A204.1 (cell line): ENCODE measurements around the gene C7.
A peak's percentile ranks its signal among the peaks of the same experiment; 100 is the strongest.
"Not testable (repeated sequence)": the region's sequence is repeated elsewhere in the genome, so short reads cannot be mapped to it uniquely, and the experiment has no call there.

ENCODE experiments used
- FAIRE-seq: peaks from 2 replicates; lab custom pipeline; 2012; peaks lifted over from hg19 to GRCh38; lab: Jason Lieb, UNC

Gene C7

DNA sequence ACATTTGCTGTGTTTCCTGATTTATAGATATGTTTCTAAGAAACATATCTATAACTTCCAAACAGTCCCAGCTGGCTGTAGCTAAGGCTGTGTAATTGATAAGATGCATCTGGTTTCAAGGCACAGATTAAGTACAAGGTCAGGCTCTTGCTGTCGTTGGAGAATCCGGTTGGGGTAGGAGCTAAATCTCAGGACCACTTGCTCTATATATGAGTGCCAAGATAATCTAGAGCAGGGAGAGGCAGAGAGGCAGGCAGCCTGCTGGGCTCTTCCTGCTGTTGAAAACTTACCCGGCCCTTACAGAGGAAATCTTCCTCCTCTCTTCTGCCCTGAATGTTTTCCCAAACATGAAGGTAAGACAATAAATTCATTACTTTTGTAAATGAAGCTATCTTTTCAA, at the start of gene C7:
C7 (plus strand) TSS at position 234 of the 400 bp plus-strand sequence; CDS start at position 348, 114 bp downstream.
- FAIRE-seq = no peak

DNA sequence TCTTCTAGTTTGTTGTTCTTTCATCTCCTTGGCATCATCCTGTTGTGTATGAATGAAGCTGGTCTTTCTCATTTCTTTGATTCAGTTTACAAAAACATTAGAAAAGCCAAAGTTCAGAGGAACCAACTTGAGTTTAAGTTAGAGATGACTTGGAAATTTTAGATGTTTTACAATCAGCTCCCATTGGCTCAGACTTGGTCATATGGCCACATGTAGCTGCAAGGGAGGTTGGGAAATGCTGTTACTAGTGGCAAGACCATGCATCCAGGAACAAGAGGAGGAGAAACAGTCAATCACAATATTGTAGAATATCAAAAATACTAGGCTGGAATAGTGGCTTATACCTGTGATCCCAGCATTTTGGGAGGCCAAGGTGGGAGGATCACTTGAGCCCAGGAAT, 48.6 kb upstream of the C7 start:
- no peak for FAIRE-seq

DNA sequence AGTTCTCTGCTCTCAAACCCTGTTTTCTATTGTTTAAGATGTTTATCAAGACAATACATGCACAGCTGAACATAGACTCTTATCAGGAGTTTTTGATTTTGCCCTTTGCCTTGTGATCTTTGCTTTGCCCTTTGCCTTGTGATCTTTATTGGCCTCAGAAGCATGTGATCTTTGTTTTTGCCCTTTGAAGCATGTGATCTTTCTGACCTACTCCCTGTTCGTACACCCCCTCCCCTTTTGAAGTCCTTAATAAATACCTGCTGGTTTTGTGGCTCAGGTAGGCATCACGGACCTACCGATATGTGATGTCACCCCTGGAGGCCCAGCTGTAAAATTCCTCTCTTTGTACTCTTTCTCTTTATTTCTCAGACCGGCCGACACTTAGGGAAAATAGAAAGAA, 44.3 kb upstream of the C7 start:
- not testable (repeated sequence) for FAIRE-seq

DNA sequence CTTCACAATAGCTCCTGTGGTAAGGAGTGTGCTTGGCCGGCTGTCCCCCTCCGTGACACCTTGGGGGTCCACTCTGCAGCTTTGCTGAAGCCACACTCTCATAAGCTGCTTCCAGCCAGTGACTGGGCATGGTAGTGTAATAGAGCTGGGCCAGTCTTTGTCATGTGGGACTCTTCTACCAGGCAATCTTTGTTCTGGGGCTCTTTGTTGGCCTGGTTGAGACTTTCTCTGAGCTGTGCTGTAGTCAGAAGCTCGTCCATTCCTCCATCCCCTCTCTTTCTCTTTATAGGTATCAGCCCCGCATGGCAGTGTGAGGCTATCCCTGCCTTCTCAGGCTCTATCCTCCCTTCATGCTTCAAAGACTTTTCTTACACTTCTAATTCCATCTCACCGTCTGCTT, 42.5 kb upstream of the C7 start:
- no peak for FAIRE-seq

DNA sequence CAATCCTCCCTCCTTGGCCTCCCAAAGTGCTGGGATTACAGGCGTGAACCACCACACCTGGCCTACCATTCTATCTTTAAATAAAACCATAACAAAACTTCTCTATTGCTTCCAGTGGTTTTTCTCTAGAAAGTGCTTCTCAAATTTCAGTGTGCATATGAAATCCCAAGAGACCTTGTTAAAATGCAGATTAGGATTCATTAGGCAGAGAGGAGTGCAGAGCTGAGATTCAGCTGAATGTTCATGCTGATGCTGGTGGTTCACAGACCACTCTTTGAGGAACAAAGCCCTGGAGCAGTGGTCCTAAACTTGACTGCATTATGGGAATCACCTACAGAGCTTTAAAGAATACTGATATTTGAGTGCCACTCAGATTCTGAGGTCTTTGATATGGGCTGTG, 39.9 kb upstream of the C7 start:
- no peak for FAIRE-seq

DNA sequence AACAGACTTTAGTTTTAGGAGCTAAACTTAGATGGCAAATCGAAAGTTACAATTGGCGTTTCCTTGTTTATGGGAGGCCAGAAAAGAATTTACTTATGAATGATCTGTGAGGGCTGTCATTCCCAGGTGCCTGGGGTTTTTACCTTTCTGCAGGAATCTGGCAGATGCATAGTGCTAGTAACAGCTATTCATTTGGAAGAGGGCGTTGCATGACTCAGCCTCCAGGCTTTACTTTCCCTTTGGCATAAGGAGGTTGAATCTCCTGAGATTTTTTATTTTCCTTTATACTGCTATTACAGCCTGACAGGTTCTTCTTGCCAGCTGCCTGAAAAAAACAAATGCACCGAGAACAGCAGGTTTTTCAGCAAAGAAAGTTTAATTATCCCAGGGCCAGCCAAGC, 38.1 kb upstream of the C7 start:
- FAIRE-seq = no peak

DNA sequence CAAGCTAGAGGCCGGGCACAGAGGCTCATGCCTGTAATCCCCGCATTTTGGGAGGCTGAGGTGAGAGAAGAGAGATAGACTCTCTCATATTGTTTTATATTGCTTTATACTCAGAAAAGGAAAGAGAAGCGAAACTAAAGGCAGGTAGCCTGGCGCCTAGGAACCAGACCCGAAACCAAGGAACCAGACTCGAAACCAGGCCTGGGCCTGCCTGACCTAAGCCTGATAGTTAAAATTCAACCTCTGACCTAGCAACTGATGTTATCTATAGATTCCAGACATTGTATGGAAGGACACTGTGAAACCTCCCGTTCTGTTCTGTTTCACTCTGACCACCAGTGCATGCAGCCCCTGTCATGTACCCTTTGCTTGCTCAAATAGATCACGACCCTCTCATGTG, 37.0 kb upstream of the C7 start:
- FAIRE-seq = not testable (repeated sequence)

DNA sequence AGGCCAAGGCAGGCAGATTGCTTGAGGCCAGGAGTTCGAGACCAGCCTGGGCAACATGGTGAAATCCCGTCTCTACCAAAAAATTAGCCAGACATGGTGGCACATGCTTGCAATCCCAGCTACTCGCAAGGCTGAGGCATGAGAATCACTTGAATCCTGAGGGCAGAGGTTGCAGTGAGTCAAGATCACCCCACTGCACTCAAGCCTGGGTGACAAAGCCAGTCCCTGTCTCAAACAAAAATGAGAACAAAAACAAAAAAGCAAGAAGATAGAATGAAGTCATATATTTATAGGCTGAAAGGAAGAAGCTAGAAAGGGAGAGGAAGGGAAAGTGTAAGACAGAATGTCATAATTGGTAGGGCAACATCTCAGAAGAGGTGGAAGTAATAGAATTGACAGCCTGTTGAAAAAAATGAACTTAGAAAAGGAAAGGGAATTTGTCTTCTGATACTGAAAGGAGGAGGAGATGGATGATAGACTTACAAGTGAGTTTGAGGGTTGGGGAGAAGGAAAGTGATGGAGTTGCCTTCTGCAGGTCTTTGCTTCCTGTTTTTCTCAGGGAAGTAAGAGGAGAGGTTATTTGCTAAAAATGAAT, 35.9 kb upstream of the C7 start:
- FAIRE-seq = no peak

DNA sequence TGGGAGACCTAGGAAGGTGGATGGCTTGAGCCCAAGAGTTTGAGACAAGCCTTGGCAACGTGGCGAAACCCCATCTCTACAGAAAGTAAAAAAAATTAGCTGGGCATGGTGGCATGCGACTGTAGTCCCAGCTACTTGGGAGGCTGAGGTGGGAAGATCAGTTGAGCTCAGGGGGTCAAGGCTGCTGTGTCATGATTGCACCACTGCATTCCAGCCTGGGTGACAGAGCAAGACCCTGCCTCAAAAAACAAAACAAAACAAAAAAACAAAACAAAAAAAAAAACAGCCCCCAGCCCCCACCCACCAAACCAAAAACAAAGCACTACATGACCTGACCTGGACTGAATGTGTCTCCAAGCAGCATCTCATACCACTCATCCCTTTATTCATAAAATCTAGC, 33.3 kb upstream of the C7 start:
- no peak for FAIRE-seq

DNA sequence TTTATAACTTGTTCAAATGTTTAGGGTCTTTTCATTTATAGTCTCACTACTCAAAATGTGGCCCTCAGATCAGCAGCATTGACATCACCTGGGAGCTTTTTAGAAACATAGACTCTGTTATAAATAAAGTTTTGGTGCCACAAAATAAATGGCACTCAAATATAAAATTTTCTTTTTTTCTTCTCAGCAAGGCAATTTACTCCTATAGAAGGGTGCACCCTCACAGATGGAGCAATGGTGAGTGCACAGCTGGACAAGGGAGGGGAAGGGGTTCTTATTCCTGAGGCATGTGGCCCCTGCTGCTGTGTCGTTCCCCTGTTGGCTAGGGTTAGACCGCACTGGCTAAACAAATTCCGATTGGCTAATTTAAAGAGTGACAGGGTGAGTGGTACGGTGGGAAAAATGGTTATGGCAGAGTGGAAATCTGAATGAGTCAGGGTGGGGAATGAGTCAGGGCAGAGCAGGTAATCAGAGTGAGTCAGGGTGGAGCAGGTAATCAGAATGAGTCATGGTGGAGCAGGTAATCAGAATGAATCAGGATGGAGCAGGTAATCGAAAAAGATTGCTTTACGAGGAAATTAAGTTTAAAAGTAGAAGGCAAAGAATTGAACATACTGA, 31.8 kb upstream of the C7 start:
- no peak for FAIRE-seq

DNA sequence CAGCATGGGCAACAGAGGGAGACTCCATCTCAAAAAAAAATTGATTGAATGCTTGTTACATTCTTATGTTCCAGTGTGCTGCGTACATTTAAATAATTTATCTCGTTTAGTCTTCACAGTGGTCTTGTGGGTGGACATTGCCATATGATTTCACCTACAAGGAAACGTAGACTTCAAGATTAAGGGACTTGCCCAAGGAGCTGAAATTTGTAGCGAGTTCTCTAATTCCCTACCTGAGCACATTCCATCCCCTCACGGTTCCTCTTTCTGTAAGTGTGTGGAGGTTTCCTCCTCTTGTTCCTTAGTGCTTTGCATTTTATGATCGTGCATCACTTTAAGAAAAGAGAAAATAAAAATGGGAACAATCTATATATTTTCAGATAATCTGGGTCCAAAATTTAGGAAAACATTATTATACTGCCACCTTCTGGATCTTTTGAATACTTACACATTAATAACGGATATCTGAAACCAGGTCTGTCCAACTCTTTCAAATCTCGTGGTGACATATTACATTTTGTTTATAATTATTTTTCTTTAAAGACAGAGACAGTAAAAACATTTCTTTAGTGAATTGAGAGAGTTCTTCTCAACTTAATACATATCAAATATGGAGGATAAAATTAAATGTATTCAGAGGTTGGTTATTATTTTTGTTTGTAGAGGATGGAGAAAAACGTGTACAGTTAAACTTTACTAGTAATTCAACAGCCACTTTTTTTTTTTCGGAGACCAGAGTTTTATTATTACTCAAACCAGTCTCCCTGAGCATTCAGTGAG, 29.9 kb upstream of the C7 start:
- FAIRE-seq = peak; percentile 98

DNA sequence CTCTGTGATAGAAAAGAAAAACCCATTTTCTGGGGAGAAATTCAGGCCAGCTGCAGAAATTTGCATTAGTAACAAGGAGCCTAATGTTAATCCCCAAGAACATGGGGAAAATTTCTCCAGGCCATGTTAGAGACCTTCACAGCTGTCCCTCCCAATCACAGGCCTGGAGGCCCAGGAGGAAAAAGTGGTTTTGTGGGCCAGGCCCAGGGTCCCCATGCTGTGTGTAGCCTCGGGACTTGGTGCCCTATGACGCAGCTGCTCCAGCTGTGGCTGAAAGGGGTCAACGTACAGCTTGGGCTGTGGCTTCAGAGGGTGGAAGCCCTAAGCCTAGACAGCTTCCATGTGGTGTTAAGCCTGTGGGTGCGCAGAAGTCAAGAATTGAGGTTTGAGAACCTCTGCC, 27.0 kb upstream of the C7 start:
- no peak for FAIRE-seq

DNA sequence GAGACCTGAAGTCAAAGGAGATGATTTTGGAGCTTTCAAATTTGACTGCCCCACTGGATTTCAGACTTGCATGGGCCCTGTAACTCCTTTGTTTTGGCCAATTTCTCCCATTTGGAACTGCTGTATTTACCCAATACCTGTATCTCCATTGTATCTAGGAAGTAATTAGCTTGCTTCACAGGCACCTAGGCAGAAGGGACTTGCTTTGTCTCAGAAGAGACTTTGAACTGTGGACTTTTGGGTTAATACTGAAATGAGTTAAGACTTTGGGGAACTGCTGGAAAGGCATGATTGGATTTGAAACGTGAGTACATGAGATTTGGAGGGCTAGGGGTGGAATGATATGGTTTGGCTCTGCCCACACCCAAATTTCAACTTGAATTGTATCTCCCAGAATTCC, 26.2 kb upstream of the C7 start:
- FAIRE-seq = not testable (repeated sequence)

DNA sequence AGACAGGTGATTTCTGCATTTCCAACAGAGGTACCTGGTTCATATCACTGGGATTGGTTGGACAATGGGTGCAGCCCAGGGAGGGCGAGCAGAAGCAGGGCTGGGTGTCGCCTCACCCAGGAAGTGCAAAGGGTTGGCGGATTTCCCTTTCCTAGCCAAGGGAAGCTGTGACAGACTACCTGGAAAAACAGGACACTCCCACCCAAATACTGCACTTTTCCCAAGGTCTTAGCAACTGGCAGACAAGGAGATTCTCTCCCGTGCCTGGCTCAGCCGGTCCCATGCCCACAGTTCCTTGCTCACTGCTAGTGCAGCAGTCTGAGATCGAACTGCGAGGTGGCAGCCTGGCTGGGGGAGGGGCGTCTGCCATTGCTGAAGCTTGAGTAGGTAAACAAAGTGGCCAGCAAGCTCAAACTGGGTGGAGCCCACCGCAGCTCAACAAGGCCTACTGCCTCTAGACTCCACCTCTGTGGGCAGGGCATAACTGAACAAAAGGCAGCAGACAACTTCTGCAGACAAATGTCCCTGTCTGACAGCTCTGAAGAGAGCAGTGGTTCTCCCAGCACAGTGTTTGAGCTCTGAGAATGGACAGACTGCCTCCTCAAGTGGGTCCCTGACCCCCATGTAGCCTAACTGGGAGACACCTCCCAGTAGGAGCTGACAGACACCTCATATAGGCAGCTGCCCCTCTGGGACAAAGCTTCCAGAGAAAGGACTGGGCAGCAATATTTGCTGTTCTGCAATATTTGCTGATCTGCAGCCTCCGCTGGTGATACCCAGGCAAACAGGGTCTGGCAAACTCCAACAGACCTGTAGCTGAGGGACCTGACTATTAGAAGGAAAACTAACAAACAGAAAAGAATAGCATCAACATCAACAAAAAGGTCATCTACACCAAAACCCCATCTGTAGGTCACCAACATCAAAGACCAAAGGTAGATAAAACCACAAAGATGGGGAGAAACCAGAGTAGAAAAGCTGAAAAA, 13.6 kb upstream of the C7 start:
- FAIRE-seq = not testable (repeated sequence)

DNA sequence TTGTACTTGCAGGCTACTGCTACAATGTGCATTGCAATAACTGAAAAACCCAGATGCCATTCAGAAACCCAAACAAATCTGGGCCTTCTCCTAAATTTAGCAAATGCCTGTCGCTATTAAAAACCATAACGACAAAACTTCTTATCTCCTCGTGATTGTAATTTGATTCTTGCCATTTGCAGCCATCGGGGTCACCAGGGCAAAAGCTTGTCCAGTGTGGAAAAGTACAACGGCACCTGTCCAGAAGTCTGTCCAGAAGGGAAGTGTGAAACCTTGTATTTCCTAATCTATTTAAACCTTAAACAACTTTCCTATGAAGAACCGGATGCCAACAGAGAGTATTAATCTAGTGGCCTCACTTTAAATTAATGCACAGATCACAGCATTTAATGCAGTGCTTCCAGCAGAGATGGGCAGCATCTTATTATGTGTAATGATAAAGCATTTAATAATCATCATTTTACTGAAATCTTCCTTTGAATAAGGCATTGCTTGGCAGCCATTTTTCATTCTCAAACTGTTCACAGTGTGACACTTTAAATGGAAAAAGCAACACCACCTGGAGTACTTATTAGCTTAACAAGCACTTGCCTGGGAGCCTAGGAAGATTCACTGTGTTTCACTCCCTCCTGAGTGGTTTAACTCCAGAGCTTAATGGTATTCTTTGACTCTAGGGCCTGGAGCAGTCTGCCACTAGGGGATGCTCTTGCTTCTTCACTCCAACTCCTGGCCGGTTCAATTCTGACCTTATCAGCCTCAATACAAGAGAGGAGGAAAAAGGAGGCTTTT, 4.9 kb upstream of the C7 start:
- FAIRE-seq = peak; percentile 25

DNA sequence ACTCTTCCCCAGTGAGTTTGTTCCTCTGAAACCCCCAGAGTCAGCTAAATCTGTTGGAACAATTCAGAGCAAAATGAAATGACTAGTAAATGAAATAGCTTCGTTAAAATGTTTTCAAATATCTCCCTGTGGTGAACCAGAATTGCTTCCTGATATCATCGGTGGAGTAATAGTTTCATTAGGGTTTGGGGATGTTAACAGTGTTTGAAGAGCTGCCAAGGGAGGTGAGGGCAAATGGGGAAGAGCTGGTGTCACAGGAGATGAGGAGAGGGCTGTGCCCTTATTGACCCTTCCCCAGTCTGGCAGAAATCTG, 4.3 kb upstream of the C7 start:
- no peak for FAIRE-seq

DNA sequence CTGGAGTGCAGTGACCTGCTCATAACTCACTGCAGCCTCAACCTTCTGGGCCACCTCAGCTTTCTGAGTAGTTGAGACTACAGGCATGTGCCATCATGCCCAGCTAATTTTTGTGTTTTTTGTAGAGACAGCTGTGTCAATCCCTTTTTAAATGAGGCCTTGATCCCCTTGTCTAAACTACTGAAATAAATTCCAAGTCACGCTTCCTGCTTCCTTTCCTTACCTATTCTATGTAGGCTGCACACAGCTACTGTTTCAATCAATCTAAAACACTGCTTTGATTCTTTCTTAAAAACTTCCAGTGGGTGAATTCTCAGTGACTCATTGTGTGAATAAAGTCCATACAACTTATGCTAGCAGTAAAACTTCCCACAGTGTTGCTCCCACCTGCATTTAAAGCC, 2.9 kb upstream of the C7 start:
- FAIRE-seq = no peak

DNA sequence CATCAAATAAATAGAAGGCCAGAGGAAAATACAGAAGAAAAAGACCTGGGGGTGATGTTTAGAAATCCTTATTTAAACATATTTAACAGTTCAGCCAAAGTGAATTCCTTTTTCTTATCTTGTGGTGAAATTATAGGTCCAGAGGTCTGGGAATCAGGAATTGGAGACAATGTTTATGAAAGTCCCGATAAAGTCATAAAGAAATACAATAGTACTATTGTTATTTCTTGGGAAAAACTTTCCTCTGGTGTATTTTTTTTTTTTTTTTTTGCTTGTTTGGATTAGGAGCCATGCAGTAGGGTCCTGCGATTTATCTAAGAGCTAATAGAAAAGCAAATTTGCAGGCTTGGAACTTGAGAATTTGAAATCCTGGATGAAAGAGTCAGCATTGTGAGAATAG, 426 bp downstream of the C7 start:
- no peak for FAIRE-seq

DNA sequence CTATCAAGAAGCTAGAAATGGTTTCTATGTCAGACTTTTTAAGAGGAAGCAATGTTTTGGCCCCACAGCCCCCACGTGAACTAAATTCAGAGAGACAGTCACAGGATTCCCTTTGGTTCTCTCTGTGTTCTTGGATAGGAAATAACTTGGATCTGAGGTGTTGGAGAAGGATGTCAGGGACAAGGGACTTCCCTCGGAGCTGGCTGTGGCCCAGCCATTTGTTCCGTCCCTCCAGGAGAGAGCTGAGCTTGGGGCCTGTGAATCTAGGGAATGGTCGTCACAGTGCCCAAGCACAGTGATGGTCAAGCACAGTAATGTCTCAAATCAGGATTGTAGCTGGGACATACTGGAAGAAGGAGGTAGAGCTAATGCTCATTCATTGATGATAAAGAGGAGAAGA, 2.0 kb downstream of the C7 start:
- no peak for FAIRE-seq

DNA sequence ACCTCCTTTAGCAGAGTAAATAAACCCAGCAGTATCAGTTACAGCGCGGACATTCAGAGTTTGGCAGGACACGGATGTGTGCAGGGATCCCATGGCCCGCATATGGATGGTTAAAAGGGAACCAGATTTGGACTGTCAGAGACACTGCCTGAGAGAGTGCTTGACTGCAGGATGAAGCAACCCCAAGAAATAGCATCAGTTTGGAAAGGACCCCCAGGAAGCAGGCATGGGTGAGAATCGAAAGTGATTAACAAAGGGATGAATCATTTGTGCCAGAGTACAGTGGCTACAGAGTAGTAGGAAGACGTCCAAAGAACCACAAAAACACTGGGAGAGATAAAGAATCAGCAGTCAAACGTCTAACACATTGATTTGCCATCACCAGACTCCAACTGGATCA, 5.5 kb downstream of the C7 start:
- FAIRE-seq = no peak

DNA sequence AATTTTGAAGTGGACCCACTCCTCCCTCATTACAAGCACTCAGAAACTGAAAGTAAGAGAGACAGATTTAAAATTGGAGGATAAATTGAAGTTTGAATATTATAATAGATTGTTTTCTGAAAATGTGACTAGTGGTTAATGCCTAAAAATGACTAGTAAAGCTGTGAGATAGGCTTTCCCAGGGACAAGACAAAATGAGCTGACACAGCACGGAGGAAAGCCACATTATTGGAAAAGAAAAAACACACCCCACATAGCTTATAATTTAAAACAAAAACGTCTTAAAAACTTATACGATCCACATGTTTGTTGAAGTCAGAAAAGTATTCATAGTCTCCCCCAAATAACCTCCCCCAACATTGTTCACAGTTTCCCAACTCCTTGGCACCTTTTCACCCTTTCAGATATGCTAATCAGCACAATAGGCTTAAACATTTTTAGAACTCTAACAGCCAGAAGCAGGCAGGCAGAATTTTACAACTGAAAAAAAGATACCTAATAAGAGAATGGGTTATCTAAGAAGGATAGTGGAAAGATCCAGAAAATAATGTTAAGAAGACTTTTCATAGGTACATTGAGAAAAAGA, 6.1 kb downstream of the C7 start:
- no peak for FAIRE-seq

DNA sequence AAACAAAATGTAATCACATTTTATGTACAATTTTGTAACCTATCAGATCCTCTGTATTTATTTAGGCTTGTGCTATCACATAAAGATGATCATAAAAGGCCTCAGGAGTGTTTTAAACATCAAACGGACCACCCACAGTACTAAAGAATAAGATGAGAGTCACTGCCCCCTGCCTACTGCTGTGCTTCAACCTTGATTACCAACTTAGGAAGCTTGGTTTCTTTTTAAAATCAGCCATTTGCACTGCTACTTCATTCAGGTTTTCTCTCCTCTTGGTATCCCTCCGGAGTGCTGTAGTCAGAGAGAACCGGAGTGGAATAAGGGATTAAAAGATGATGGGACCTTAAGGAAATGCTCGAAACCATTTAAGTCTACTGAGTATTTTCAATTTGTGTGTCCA, 6.9 kb downstream of the C7 start:
- no peak for FAIRE-seq
